HG03159 (cell line): ENCODE measurements around the gene PYROXD2.

ENCODE experiments used
- ATAC-seq: cut with Tn5 transposase; IDR thresholded peaks from one replicate; pipeline ENCODE4 v1.9.1; 2021; ENCODE audit warnings: mild to moderate bottlenecking, moderate library complexity; ENCODE audit not compliant: unreplicated experiment

The PYROXD2 gene

DNA sequence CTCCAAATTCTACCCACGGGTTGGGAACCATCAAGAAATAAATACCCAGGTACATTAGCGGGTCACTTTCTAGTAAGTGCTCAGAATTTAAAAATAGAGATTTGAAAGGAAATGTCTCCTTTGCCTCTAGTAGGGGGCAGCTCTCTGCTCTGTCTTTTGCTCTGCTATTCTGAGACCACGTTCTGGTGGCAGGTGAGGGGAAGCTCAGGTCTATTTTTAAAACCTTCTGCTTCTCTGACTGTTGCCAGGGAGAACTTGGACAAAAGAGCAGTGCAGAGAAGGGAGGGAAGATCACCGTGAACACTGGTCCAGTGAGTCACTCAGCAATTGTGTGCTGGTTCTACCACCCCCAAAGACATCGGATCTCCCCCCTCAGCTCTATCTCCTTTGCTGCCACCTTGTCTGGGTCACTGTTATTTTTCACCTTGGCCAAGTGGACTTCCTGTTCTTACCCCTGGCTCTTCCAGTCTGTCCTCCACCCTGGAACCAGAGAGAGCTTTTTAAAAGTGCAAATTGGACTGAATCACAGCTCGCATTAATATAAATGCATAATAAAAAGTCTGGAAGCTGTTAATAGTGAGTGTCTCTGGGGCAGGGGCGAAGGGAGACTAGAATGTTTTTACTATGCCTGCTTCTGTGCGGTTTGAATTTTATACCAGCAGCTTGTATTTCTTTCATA lies 74.6 kb downstream of the PYROXD2 start:
- peak; percentile 54 for ATAC-seq

- peak; percentile 70 for ATAC-seq
These were observed 75.2 kb downstream of the PYROXD2 start for GRCh38 chr10:98339799-98340198.

DNA sequence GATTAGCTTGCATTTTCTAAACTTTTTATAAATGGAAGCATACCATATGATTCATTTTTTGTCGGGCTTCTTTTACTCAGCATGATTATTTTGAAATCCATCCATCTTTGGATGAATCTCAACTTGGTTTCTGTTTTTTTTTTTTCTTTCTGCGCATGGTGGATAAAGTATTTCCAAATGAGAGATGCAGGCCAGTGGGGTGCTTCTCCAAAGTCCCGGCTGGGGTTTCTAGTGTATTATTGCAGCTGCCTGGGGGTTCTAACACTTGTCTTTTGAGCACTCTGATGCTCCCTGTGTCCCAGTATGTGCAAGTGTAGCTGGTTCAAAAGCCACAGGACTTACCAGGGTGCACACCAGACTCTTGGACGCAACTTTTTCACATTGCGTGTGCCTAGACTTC lies 76.1 kb downstream of the PYROXD2 start:
- ATAC-seq, result no peak

- ATAC-seq, result no peak
These were observed 76.7 kb downstream of the PYROXD2 start for GRCh38 chr10:98338318-98338717.

GRCh38 chr10:98337484-98337883 lies 77.5 kb downstream of the PYROXD2 start:
- ATAC-seq, result no peak
